Activated naive CD8-positive, alpha-beta T cell treated with anti-CD3 and anti-CD28 coated beads, Interleukin-2, amount 50 U/mL, for 24 hours (primary cell): Measurements from ENCODE around the gene MPDZ.
"Not testable (repeated sequence)": the region's sequence is repeated elsewhere in the genome, so short reads cannot be mapped to it uniquely, and the experiment has no call there.

Experiments
- ATAC-seq: fragments of 150-1000 bp; cut with Tn5 transposase; one replicate; pipeline ENCODE4 v1.10.0; 2021
- DNase-seq: peaks from one replicate; pipeline ENCODE4 v3.0.0; 2021
- H3K27ac Mint-ChIP-seq: one replicate; pipeline ENCODE4 v1.8.0; 2021; ENCODE audit warnings: mild to moderate bottlenecking, mixed read lengths
- H3K27me3 Mint-ChIP-seq: one replicate; pipeline ENCODE4 v1.8.0; 2021; ENCODE audit warnings: mixed read lengths
- H3K36me3 Mint-ChIP-seq: one replicate; pipeline ENCODE4 v1.8.0; 2021; ENCODE audit warnings: low read depth, mixed read lengths
- H3K4me1 Mint-ChIP-seq: one replicate; pipeline ENCODE4 v1.8.0; 2021; ENCODE audit warnings: mixed read lengths
- H3K4me3 Mint-ChIP-seq: one replicate; pipeline ENCODE4 v1.8.0; 2021; ENCODE audit warnings: mild to moderate bottlenecking, moderate library complexity, mixed read lengths
- H3K9me3 Mint-ChIP-seq: one replicate; pipeline ENCODE4 v1.8.0; 2021; ENCODE audit warnings: mixed read lengths

MPDZ gene

GRCh38 chr9:13224366-13224765 lies 55.1 kb downstream of the MPDZ start:
- ATAC-seq (no peak), DNase-seq (no peak)
- no peak overlapping the region for H3K27ac Mint-ChIP-seq
- H3K36me3 Mint-ChIP-seq = no peaks in the 10 kb centered on the region
- no peaks in the 10 kb centered on the region for H3K27me3 Mint-ChIP-seq
- no peaks in the 10 kb centered on the region for H3K4me1 Mint-ChIP-seq
- H3K9me3 Mint-ChIP-seq = no peaks in the 10 kb centered on the region
- no peak overlapping the region for H3K4me3 Mint-ChIP-seq

GRCh38 chr9:13222733-13223132 lies 56.8 kb downstream of the MPDZ start:
- not testable (repeated sequence) for H3K4me3 Mint-ChIP-seq, H3K36me3 Mint-ChIP-seq, H3K9me3 Mint-ChIP-seq, H3K27ac Mint-ChIP-seq, DNase-seq, ATAC-seq, H3K27me3 Mint-ChIP-seq, H3K4me1 Mint-ChIP-seq

- Mint-ChIP-seq H3K4me3 (no peak overlapping the region), H3K27me3 (no peaks in the 10 kb centered on the region), H3K27ac (no peak overlapping the region), H3K4me1 (no peaks in the 10 kb centered on the region), H3K36me3 (no peaks in the 10 kb centered on the region), H3K9me3 (peaks cover 4% of the 10 kb centered on the region)
- ATAC-seq (no peak), DNase-seq (no peak)
Measured at GRCh38 chr9:13221741-13222140, 57.8 kb downstream of the MPDZ start.

- Mint-ChIP-seq H3K9me3 (peaks cover 4% of the 10 kb centered on the region), H3K36me3 (no peaks in the 10 kb centered on the region), H3K4me1 (no peaks in the 10 kb centered on the region), H3K4me3 (no peak overlapping the region), H3K27ac (no peak overlapping the region), H3K27me3 (no peaks in the 10 kb centered on the region)
- ATAC-seq (no peak), DNase-seq (no peak)
Measured at GRCh38 chr9:13220837-13221236, 58.7 kb downstream of the MPDZ start.

- DNase-seq (no peak), ATAC-seq (no peak)
- Mint-ChIP-seq H3K9me3 (peaks cover 14% of the 10 kb centered on the region), H3K4me1 (no peaks in the 10 kb centered on the region), H3K27me3 (no peaks in the 10 kb centered on the region), H3K4me3 (no peak overlapping the region), H3K36me3 (no peaks in the 10 kb centered on the region), H3K27ac (no peak overlapping the region)
Measured at GRCh38 chr9:13215791-13216554, 63.5 kb downstream of the MPDZ start.

- no peak for DNase-seq
- no peaks in the 10 kb centered on the region for H3K36me3 Mint-ChIP-seq
- H3K27me3 Mint-ChIP-seq = no peaks in the 10 kb centered on the region
- no peaks in the 10 kb centered on the region for H3K4me1 Mint-ChIP-seq
- H3K4me3 Mint-ChIP-seq = no peak overlapping the region
- ATAC-seq = no peak
- peaks cover 14% of the 10 kb centered on the region for H3K9me3 Mint-ChIP-seq
- no peak overlapping the region for H3K27ac Mint-ChIP-seq
Measured at GRCh38 chr9:13213998-13214397, 65.5 kb downstream of the MPDZ start.

- no peak for DNase-seq
- Mint-ChIP-seq H3K9me3 (peaks cover 12% of the 10 kb centered on the region), H3K4me1 (no peaks in the 10 kb centered on the region), H3K4me3 (no peak overlapping the region), H3K36me3 (no peaks in the 10 kb centered on the region), H3K27ac (no peak overlapping the region), H3K27me3 (no peaks in the 10 kb centered on the region)
- no peak for ATAC-seq
Measured at GRCh38 chr9:13213337-13213736, 66.2 kb downstream of the MPDZ start.

GRCh38 chr9:13210306-13210705 lies 69.2 kb downstream of the MPDZ start:
- H3K36me3 Mint-ChIP-seq = no peaks in the 10 kb centered on the region
- no peak overlapping the region for H3K4me3 Mint-ChIP-seq
- H3K27me3 Mint-ChIP-seq = no peaks in the 10 kb centered on the region
- no peak for DNase-seq
- no peaks in the 10 kb centered on the region for H3K4me1 Mint-ChIP-seq
- H3K27ac Mint-ChIP-seq = no peak overlapping the region
- ATAC-seq = no peak
- peaks cover 13% of the 10 kb centered on the region for H3K9me3 Mint-ChIP-seq

GRCh38 chr9:13209498-13209897 lies 70.0 kb downstream of the MPDZ start:
- ATAC-seq = no peak
- DNase-seq = no peak
- H3K36me3 Mint-ChIP-seq = no peaks in the 10 kb centered on the region
- no peaks in the 10 kb centered on the region for H3K4me1 Mint-ChIP-seq
- peaks cover 8% of the 10 kb centered on the region for H3K9me3 Mint-ChIP-seq
- no peaks in the 10 kb centered on the region for H3K27me3 Mint-ChIP-seq
- H3K4me3 Mint-ChIP-seq = no peak overlapping the region
- H3K27ac Mint-ChIP-seq = no peak overlapping the region

GRCh38 chr9:13205824-13206223 lies 73.7 kb downstream of the MPDZ start:
- Mint-ChIP-seq H3K27me3 (no peaks in the 10 kb centered on the region), H3K9me3 (peaks cover 4% of the 10 kb centered on the region), H3K36me3 (no peaks in the 10 kb centered on the region), H3K4me1 (no peaks in the 10 kb centered on the region), H3K27ac (no peak overlapping the region), H3K4me3 (no peak overlapping the region)
- ATAC-seq (no peak), DNase-seq (no peak)

- Mint-ChIP-seq H3K4me3 (no peak overlapping the region), H3K27me3 (no peaks in the 10 kb centered on the region), H3K9me3 (no peaks in the 10 kb centered on the region), H3K36me3 (no peaks in the 10 kb centered on the region), H3K4me1 (no peaks in the 10 kb centered on the region), H3K27ac (no peak overlapping the region)
- no peak for DNase-seq
- no peak for ATAC-seq
Measured at GRCh38 chr9:13190040-13190439, 89.5 kb downstream of the MPDZ start.

GRCh38 chr9:13189362-13189761 lies 90.1 kb downstream of the MPDZ start:
- Mint-ChIP-seq H3K4me3 (no peak overlapping the region), H3K9me3 (no peaks in the 10 kb centered on the region), H3K36me3 (no peaks in the 10 kb centered on the region), H3K4me1 (no peaks in the 10 kb centered on the region), H3K27ac (no peak overlapping the region), H3K27me3 (no peaks in the 10 kb centered on the region)
- ATAC-seq (no peak), DNase-seq (no peak)

- H3K36me3 Mint-ChIP-seq = no peaks in the 10 kb centered on the region
- DNase-seq (no peak), ATAC-seq (no peak)
- no peaks in the 10 kb centered on the region for H3K4me1 Mint-ChIP-seq
- H3K27me3 Mint-ChIP-seq = no peaks in the 10 kb centered on the region
- H3K9me3 Mint-ChIP-seq = no peaks in the 10 kb centered on the region
- no peak overlapping the region for H3K27ac Mint-ChIP-seq
- H3K4me3 Mint-ChIP-seq = no peak overlapping the region
Measured at GRCh38 chr9:13186774-13187173, 92.7 kb downstream of the MPDZ start.

GRCh38 chr9:13186091-13186490 lies 93.4 kb downstream of the MPDZ start:
- H3K27me3 Mint-ChIP-seq = no peaks in the 10 kb centered on the region
- H3K4me3 Mint-ChIP-seq = no peak overlapping the region
- no peak overlapping the region for H3K27ac Mint-ChIP-seq
- ATAC-seq = no peak
- H3K9me3 Mint-ChIP-seq = no peaks in the 10 kb centered on the region
- DNase-seq = no peak
- no peaks in the 10 kb centered on the region for H3K4me1 Mint-ChIP-seq
- no peaks in the 10 kb centered on the region for H3K36me3 Mint-ChIP-seq

- Mint-ChIP-seq H3K27me3 (no peaks in the 10 kb centered on the region), H3K4me3 (no peak overlapping the region), H3K27ac (no peak overlapping the region), H3K36me3 (no peaks in the 10 kb centered on the region), H3K4me1 (no peaks in the 10 kb centered on the region), H3K9me3 (no peaks in the 10 kb centered on the region)
- no peak for DNase-seq
- ATAC-seq = no peak
Measured at GRCh38 chr9:13181652-13182051, 97.8 kb downstream of the MPDZ start.

GRCh38 chr9:13179257-13179656 lies 100.2 kb downstream of the MPDZ start:
- no peaks in the 10 kb centered on the region for H3K27me3 Mint-ChIP-seq
- H3K27ac Mint-ChIP-seq = no peak overlapping the region
- H3K4me3 Mint-ChIP-seq = no peak overlapping the region
- DNase-seq (no peak), ATAC-seq (no peak)
- H3K9me3 Mint-ChIP-seq = no peaks in the 10 kb centered on the region
- no peaks in the 10 kb centered on the region for H3K36me3 Mint-ChIP-seq
- H3K4me1 Mint-ChIP-seq = no peaks in the 10 kb centered on the region
